ENCODE results near the gene PLP2. TPM values are rescaled to one million over a fixed set of nuclear protein-coding genes. Genes with fewer than 3 reads are reported as not detected.

The PLP2 gene
- total and polyA plus RNA-seq, 2 of the 4 experiments (the other 2 are of a cell fraction), result 22.6 to 156 TPM

DNA sequence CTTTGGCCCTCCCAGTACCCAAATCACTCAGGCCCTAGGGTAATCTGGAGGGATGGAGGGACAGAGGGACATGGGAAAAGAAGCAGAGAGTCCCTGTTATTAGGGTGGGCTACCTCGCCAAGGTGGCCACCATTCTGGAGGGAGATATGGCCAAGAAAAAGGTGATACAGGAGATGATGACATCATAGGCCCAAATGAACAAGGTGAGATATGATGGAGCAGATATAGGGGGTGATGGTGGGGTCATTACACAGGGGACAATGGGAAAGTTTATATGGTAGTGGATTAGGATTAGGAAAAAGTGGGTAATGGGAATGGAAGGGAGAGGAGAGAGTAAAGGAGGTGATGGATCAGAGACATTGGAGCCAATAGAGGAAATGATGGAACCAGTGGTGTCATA lies 41.2 kb downstream of the PLP2 start:
- Histone ChIP-seq H2BK5ac (ENCODE audit: low read depth, low read length, poor library complexity, severe bottlenecking) (no peak overlapping the region), H2AK9ac (replicated peaks; ENCODE audit: low read depth, low read length, poor library complexity) (no peak overlapping the region), H3K4me1 (ENCODE audit: control insufficient read depth, insufficient read depth, low read length) (no peaks in the 10 kb centered on the region), H3K9ac (ENCODE audit: low read depth, low read length) (no peak overlapping the region), H3K56ac (ENCODE audit: extremely low read depth, insufficient read depth, low read length) (no peak overlapping the region), H2BK15ac (ENCODE audit: low read depth, low read length) (no peak overlapping the region), H2AK5ac (ENCODE audit: low read depth, low read length) (no peak overlapping the region), H3K79me1 (ENCODE audit: low read depth in 1 of 2, low read length in 2 of 2) (no peaks in the 10 kb centered on the region), H3K14ac (replicated peaks; ENCODE audit: low read depth, low read length) (no peak overlapping the region), H3K36me3 (ENCODE audit: control insufficient read depth, insufficient read depth, low read length) (no peaks in the 10 kb centered on the region), H3K9me3 (ENCODE audit: control insufficient read depth, insufficient read depth, low read length) (peaks cover 4% of the 10 kb centered on the region), H4K8ac (ENCODE audit: low read depth in 2 of 2, low read length in 2 of 2) (no peak overlapping the region), H3K23ac (ENCODE audit: low read depth, low read length) (no peak overlapping the region), H2AFZ (replicated peaks; ENCODE audit: low read length, poor library complexity) (no peak overlapping the region), H4K5ac (ENCODE audit: low read depth, low read length) (no peak overlapping the region), H3K4ac (ENCODE audit: low read depth, low read length) (no peak overlapping the region), H3K4me3 (ENCODE audit: insufficient read depth, low read depth, low read length) (no peak overlapping the region), H2BK20ac (ENCODE audit: low read depth, low read length) (no peak overlapping the region), H3K18ac (ENCODE audit: low read depth, low read length) (no peak overlapping the region), H4K91ac (ENCODE audit: insufficient read depth, low read depth, low read length) (no peak overlapping the region), H3K4me2 (ENCODE audit: low read depth, low read length) (no peak overlapping the region), H4K20me1 (ENCODE audit: insufficient read depth, low read length) (no peaks in the 10 kb centered on the region), H3K9me1 (ENCODE audit: insufficient read depth, low read length) (no peaks in the 10 kb centered on the region), H2BK120ac (ENCODE audit: low read depth, low read length) (no peak overlapping the region), H3K27me3 (ENCODE audit: control insufficient read depth, insufficient read depth, low read length) (peaks cover 2% of the 10 kb centered on the region; the same call in 1 of the 2 replicates), H3K27ac (ENCODE audit: insufficient read depth, low read length) (no peak overlapping the region)
- dilution Hi-C loops (cut with HindIII; ENCODE audit: low sequenced_read_pairs, unreplicated experiment) (no loop called here), in situ Hi-C loops (cut with MboI; ENCODE audit: low sequenced_read_pairs) (no loop called here), intact Hi-C loops (cut with micrococcal nuclease) (no loop called here)
- TF ChIP-seq RAD21 (IDR thresholded peaks at IDR 0.05; ENCODE audit: low read length), result no peak
- no peak for TF ChIP-seq NFE2L2 (IDR thresholded peaks at IDR 0.05; ENCODE audit: low read depth, low read length)
- TF ChIP-seq CEBPB (IDR thresholded peaks at IDR 0.05; ENCODE audit: low read depth, low read length), result no peak
- no peak for TF ChIP-seq MAZ (IDR thresholded peaks at IDR 0.05; ENCODE audit: borderline replicate concordance, low read depth, low read length)
- no peak for TF ChIP-seq RFX5 (IDR thresholded peaks at IDR 0.05; ENCODE audit: low read depth, low read length)
- TF ChIP-seq RCOR1 (IDR thresholded peaks at IDR 0.05; ENCODE audit: insufficient replicate concordance, low read length), result no peak
- ChIA-PET POLR2A (ENCODE audit: unreplicated experiment) (no interaction called here), CTCF (no interaction called here)
- ATAC-seq (ENCODE audit: low read depth) (no peak), DNase-seq (no peak)
- 20% methylated on average over 1 of the region's 1 CpG; no CpG with 5 or more reads in 1 of the 2 experiments for WGBS, 2 experiments (ENCODE audit: extremely low coverage in 2 of 2, insufficient read length in 1 of 2)
- no TSS peak for BruUV-seq (replicated peaks)

Data from IMR-90 (cell line).